Measurements from ENCODE around the gene GABRB1.

GRCh38 chr4:47368211-47368610 is 336.8 kb downstream of the GABRB1 start:
- TF ChIP-seq CTCF (conservative IDR thresholded peaks at IDR 0.05; ENCODE audit: low read length) (no peak), EZH2phosphoT487 (IDR thresholded peaks at IDR 0.05; ENCODE audit: borderline replicate concordance, low read depth, low read length) (no peak)
